OCI-LY7 (cell line): Measurements from ENCODE around the gene TMPO.

Experiments
- CTCF ChIP-seq: fragments of 200-600 bp; sonication (generic); conservative IDR thresholded peaks from 2 replicates; pipeline ENCODE4 v1.5.1; 2014; ENCODE audit warnings: mild to moderate bottlenecking, antibody characterized with exemption, low read length, moderate library complexity, mixed read lengths
- EZH2phosphoT487 ChIP-seq: fragments of 200-600 bp; sonication (generic); IDR thresholded peaks from 2 replicates; pipeline ENCODE4 v1.6.1; 2018; ENCODE audit warnings: low read depth, borderline replicate concordance, mild to moderate bottlenecking, mixed run types, antibody characterized with exemption, low read length, moderate library complexity, mixed read lengths

DNA sequence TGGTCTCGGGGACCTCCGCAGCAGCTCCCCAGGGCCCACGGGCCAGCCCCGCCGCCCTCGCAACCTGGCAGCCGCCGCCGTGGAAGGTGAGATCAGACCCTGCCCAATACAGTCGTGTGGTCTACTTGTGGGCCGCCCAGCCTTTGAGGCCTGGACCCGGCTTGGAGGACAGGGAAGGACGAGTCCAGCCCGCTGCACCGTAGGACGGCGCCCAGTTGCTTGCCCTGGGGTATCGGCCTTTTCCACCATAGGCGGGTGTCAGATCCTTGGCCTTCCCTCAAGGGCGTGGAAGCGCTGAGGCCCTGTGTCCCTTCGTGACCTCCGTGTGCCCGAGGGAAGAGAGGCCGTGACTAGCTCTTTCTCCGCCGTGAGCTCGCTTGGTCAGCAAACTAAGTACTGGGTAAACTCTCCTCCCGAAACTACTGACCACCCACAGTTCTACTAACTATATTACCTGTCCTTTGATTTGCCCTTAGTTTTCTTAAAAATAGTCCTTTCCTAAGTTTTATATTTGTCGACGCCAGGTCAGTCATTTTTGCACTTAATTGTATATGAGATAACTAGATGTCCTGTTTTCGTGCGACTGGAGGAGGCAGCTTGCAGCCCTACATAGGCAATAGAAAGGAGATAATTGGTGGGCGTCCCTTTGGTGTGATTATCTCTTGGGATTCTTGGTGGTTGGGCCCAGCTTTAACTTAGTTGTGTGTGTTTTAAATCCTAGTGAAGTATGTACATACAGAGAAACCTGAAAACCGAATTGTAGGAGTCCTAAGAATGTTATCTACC, 78.9 kb downstream of the TMPO start:
- no peak for TF ChIP-seq CTCF
- TF ChIP-seq EZH2phosphoT487 = no peak
